ENCODE results near the gene RXRA. TPM values are rescaled to one million over a fixed set of nuclear protein-coding genes. Genes with fewer than 3 reads are reported as not detected.

The RXRA gene
- total RNA-seq, 1 experiment from 2014 or later, result 17.2 TPM

- no peak for DNase-seq (ENCODE audit: low spot score)
These were observed 88.7 kb downstream of the RXRA start for GRCh38 chr9:134414900-134415425.

- DNase-seq (ENCODE audit: low spot score), result no peak
These were observed 90.2 kb downstream of the RXRA start for GRCh38 chr9:134416385-134417015.

- no peak for DNase-seq (ENCODE audit: low spot score)
These were observed 92.1 kb downstream of the RXRA start for GRCh38 chr9:134418354-134418753.

- no peak for DNase-seq (ENCODE audit: low spot score)
These were observed 92.9 kb downstream of the RXRA start for GRCh38 chr9:134419000-134419683.

- no peak for DNase-seq (ENCODE audit: low spot score)
These were observed 93.4 kb downstream of the RXRA start for GRCh38 chr9:134419684-134420076.

GRCh38 chr9:134420281-134420845 is 94.1 kb downstream of the RXRA start:
- no peak for DNase-seq (ENCODE audit: low spot score)

GRCh38 chr9:134420974-134421432 is 94.7 kb downstream of the RXRA start:
- no peak for DNase-seq (ENCODE audit: low spot score)

- DNase-seq (ENCODE audit: low spot score), result no peak
These were observed 95.6 kb downstream of the RXRA start for GRCh38 chr9:134421888-134422287.

- peak; percentile 53 for DNase-seq (ENCODE audit: low spot score)
These were observed 96.2 kb downstream of the RXRA start for GRCh38 chr9:134422301-134423090.

- no peak for DNase-seq (ENCODE audit: low spot score)
These were observed 96.9 kb downstream of the RXRA start for GRCh38 chr9:134423166-134423565.

- no peak for DNase-seq (ENCODE audit: low spot score)
These were observed 97.5 kb downstream of the RXRA start for GRCh38 chr9:134423749-134424148.

GRCh38 chr9:134424818-134425217 is 98.6 kb downstream of the RXRA start:
- DNase-seq (ENCODE audit: low spot score), result no peak

GRCh38 chr9:134425401-134425800 is 99.1 kb downstream of the RXRA start:
- no peak for DNase-seq (ENCODE audit: low spot score)

GRCh38 chr9:134425812-134426211 is 99.6 kb downstream of the RXRA start:
- DNase-seq (ENCODE audit: low spot score), result no peak

- DNase-seq (ENCODE audit: low spot score), result no peak
These were observed 100.2 kb downstream of the RXRA start for GRCh38 chr9:134426436-134426835.

- DNase-seq (ENCODE audit: low spot score), result no peak
These were observed 101.0 kb downstream of the RXRA start for GRCh38 chr9:134427153-134427782.

- no peak for DNase-seq (ENCODE audit: low spot score)
These were observed 102.3 kb downstream of the RXRA start for GRCh38 chr9:134428559-134428958.

- no peak for DNase-seq (ENCODE audit: low spot score)
These were observed 102.8 kb downstream of the RXRA start for GRCh38 chr9:134429007-134429406.

- no peak for DNase-seq (ENCODE audit: low spot score)
These were observed 103.2 kb downstream of the RXRA start for GRCh38 chr9:134429481-134429880.

GRCh38 chr9:134431095-134431494 is 104.8 kb downstream of the RXRA start:
- DNase-seq (ENCODE audit: low spot score), result no peak

- no peak for DNase-seq (ENCODE audit: low spot score)
These were observed 105.4 kb downstream of the RXRA start for GRCh38 chr9:134431626-134432025.

- DNase-seq (ENCODE audit: low spot score), result no peak
These were observed 106.2 kb downstream of the RXRA start for GRCh38 chr9:134432471-134432870.
